Measurements from ENCODE around the gene UTP18. TPM values are rescaled to one million over a fixed set of nuclear protein-coding genes. Genes with fewer than 3 reads are reported as not detected.

UTP18 gene
- total RNA-seq, 1 experiment from 2014 or later = 55.3 TPM

- no peaks in the 10 kb centered on the region for H3K27me3 ChIP-seq (replicated peaks; ENCODE audit: control insufficient read depth, insufficient read depth, low read length)
- CTCF ChIA-PET = no interaction called here
- no TSS peak for BruUV-seq (replicated peaks)
- POLR2A ChIA-PET = no interaction called here
- DNase-seq = no peak
- Mint-ChIP-seq H3K36me3 (ENCODE audit: insufficient read depth, unreplicated experiment) (peaks cover 8% of the 10 kb centered on the region), H3K27me3 (ENCODE audit: insufficient read depth, unreplicated experiment) (no peaks in the 10 kb centered on the region), H3K27ac (ENCODE audit: unreplicated experiment) (no peak overlapping the region), H3K9me3 (ENCODE audit: unreplicated experiment) (no peaks in the 10 kb centered on the region), H3K4me3 (ENCODE audit: unreplicated experiment) (no peak overlapping the region), H3K4me1 (ENCODE audit: low read depth, unreplicated experiment) (no peaks in the 10 kb centered on the region)
- H3K36me3 ChIP-seq (ENCODE audit: control insufficient read depth, insufficient read depth, low read length) = peaks cover 1% of the 10 kb centered on the region; the same call in 1 of the 2 replicates
- TF ChIP-seq CTCF (IDR thresholded peaks at IDR 0.05; ENCODE audit: insufficient read depth in 1 of 2, low read depth in 1 of 2, low read length in 1 of 2, severe bottlenecking in 1 of 2, unreplicated experiment in 1 of 2) = no peak
- no peak overlapping the region for H3K4me3 ChIP-seq (ENCODE audit: low read depth, low read length)
- H3K4me1 ChIP-seq = no peaks in the 10 kb centered on the region
- H3K9me3 ChIP-seq = no peaks in the 10 kb centered on the region
- intact Hi-C loops (cut with micrococcal nuclease; ENCODE audit: unreplicated experiment) = no loop called here
These were observed 32.2 kb upstream of the UTP18 start for GRCh38 chr17:51228161-51228560.

GRCh38 chr17:51229889-51230288, 30.5 kb upstream of the UTP18 start:
- Histone ChIP-seq H3K9me3 (no peaks in the 10 kb centered on the region), H3K4me3 (ENCODE audit: low read depth, low read length) (no peak overlapping the region), H3K36me3 (ENCODE audit: control insufficient read depth, insufficient read depth, low read length) (no peaks in the 10 kb centered on the region), H3K27me3 (replicated peaks; ENCODE audit: control insufficient read depth, insufficient read depth, low read length) (no peaks in the 10 kb centered on the region), H3K4me1 (no peaks in the 10 kb centered on the region)
- ChIA-PET CTCF (no interaction called here), POLR2A (no interaction called here)
- no peak for DNase-seq
- no TSS peak for BruUV-seq (replicated peaks)
- H3K27ac Mint-ChIP-seq (ENCODE audit: unreplicated experiment) = peak overlapping the region; percentile 20
- H3K4me1 Mint-ChIP-seq (ENCODE audit: low read depth, unreplicated experiment) = no peaks in the 10 kb centered on the region
- no peak for TF ChIP-seq CTCF (IDR thresholded peaks at IDR 0.05; ENCODE audit: insufficient read depth in 1 of 2, low read depth in 1 of 2, low read length in 1 of 2, severe bottlenecking in 1 of 2, unreplicated experiment in 1 of 2)
- peaks cover 6% of the 10 kb centered on the region for H3K36me3 Mint-ChIP-seq (ENCODE audit: insufficient read depth, unreplicated experiment)
- no peak overlapping the region for H3K4me3 Mint-ChIP-seq (ENCODE audit: unreplicated experiment)
- no peaks in the 10 kb centered on the region for H3K9me3 Mint-ChIP-seq (ENCODE audit: unreplicated experiment)
- no peaks in the 10 kb centered on the region for H3K27me3 Mint-ChIP-seq (ENCODE audit: insufficient read depth, unreplicated experiment)
- intact Hi-C loops (cut with micrococcal nuclease; ENCODE audit: unreplicated experiment) = no loop called here

- Histone ChIP-seq H3K36me3 (ENCODE audit: control insufficient read depth, insufficient read depth, low read length) (no peaks in the 10 kb centered on the region), H3K27me3 (replicated peaks; ENCODE audit: control insufficient read depth, insufficient read depth, low read length) (no peaks in the 10 kb centered on the region), H3K9me3 (0 out of 2 replicates have a peak, but pooled peaks cover under 1% of the 10 kb centered on the region), H3K4me3 (ENCODE audit: low read depth, low read length) (no peak overlapping the region), H3K4me1 (no peaks in the 10 kb centered on the region)
- Mint-ChIP-seq H3K27me3 (ENCODE audit: insufficient read depth, unreplicated experiment) (no peaks in the 10 kb centered on the region), H3K27ac (ENCODE audit: unreplicated experiment) (peak overlapping the region; percentile 20), H3K9me3 (ENCODE audit: unreplicated experiment) (no peaks in the 10 kb centered on the region), H3K4me3 (ENCODE audit: unreplicated experiment) (no peak overlapping the region), H3K36me3 (ENCODE audit: insufficient read depth, unreplicated experiment) (peaks cover 2% of the 10 kb centered on the region), H3K4me1 (ENCODE audit: low read depth, unreplicated experiment) (no peaks in the 10 kb centered on the region)
- ChIA-PET POLR2A (no interaction called here), CTCF (no interaction called here)
- intact Hi-C loops (cut with micrococcal nuclease; ENCODE audit: unreplicated experiment) = no loop called here
- no peak for DNase-seq
- no TSS peak for BruUV-seq (replicated peaks)
- no peak for TF ChIP-seq CTCF (IDR thresholded peaks at IDR 0.05; ENCODE audit: insufficient read depth in 1 of 2, low read depth in 1 of 2, low read length in 1 of 2, severe bottlenecking in 1 of 2, unreplicated experiment in 1 of 2)
These were observed 30.0 kb upstream of the UTP18 start for GRCh38 chr17:51230306-51230705.
